ENCODE data around the gene RNF112. TPM values are rescaled to one million over a fixed set of nuclear protein-coding genes. Genes with fewer than 3 reads are reported as not detected.

The RNF112 gene
- total RNA-seq, 1 experiment from 2014 or later: 0.09 TPM

DNA sequence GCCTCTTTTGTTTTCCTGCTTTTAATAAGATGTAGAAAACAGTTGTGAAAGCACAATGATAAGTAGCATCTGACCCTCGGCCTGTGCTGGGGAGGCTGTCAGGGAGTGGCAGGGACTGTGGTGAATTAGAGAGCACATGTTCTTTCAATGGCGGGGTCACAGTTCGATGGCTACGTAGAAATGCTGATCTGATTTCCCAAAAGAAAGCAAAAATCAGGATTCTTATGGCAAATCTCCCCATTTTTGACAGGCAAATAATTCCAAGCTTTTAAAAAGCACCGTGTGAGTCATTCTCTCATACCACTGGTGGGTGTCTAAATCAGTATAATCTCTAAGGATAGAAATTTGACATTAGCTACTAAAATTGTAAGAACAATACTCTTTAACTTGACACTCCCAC is 36.9 kb upstream of the RNF112 start:
- Histone ChIP-seq H3K36me3 (ENCODE audit: insufficient read depth, low read length, poor library complexity, severe bottlenecking) (no peaks in the 10 kb centered on the region), H3K27me3 (replicated peaks; ENCODE audit: insufficient read depth, low read depth, low read length, poor library complexity) (no peaks in the 10 kb centered on the region), H3K9me3 (ENCODE audit: low read depth, low read length, poor library complexity, severe bottlenecking) (no peaks in the 10 kb centered on the region), H3K4me1 (ENCODE audit: insufficient read depth, low read length, poor library complexity, severe bottlenecking) (peaks cover 4% of the 10 kb centered on the region), H3K4me3 (ENCODE audit: low read depth, low read length, poor library complexity, severe bottlenecking) (no peak overlapping the region), H3K27ac (ENCODE audit: low read depth, low read length, poor library complexity, severe bottlenecking) (no peak overlapping the region)
- intact Hi-C loops (cut with micrococcal nuclease; ENCODE audit: unreplicated experiment): no loop called here
- TF ChIP-seq EZH2 (IDR thresholded peaks at IDR 0.05; ENCODE audit: borderline replicate concordance, low read depth, low read length, poor library complexity, severe bottlenecking) (no peak), CTCF (conservative IDR thresholded peaks at IDR 0.05; ENCODE audit: low read depth, low read length) (no peak)
- POLR2A ChIA-PET (ENCODE audit: low non-redundant PET): interaction anchor here (0.6 to 0.7 kb wide), 2 partner anchors 18 to 27 kb away, joined by 3 read pairs; no protein-coding TSS in a partner anchor
- CTCF ChIA-PET: no interaction called here
- DNase-seq (ENCODE audit: low spot score): no peak
- no TSS peak for BruUV-seq (replicated peaks)

DNA sequence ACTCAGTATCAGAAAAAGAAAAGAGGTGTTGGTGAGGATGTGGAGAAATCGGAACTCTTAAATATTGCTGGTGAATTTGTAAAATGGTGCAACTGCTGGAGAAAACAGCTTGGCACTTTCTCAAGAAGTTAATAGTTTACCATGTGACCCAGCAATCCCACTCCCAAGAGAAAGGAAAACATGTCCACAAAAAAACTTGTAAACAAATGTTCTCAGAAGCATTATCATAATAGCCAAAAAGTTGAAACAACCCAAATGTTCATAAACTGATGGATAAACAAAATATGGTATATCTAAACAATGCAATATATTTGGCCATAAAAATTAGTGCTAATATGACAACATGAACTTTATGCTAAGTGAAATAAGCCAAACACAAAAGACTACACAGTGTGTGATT is 35.3 kb upstream of the RNF112 start:
- Histone ChIP-seq H3K9me3 (ENCODE audit: low read depth, low read length, poor library complexity, severe bottlenecking) (no peaks in the 10 kb centered on the region), H3K27me3 (replicated peaks; ENCODE audit: insufficient read depth, low read depth, low read length, poor library complexity) (no peaks in the 10 kb centered on the region), H3K36me3 (ENCODE audit: insufficient read depth, low read length, poor library complexity, severe bottlenecking) (peaks cover 10% of the 10 kb centered on the region), H3K27ac (ENCODE audit: low read depth, low read length, poor library complexity, severe bottlenecking) (no peak overlapping the region), H3K4me1 (ENCODE audit: insufficient read depth, low read length, poor library complexity, severe bottlenecking) (peaks cover 4% of the 10 kb centered on the region), H3K4me3 (ENCODE audit: low read depth, low read length, poor library complexity, severe bottlenecking) (no peak overlapping the region)
- ChIA-PET POLR2A (ENCODE audit: low non-redundant PET) (no interaction called here), CTCF (no interaction called here)
- no TSS peak for BruUV-seq (replicated peaks)
- DNase-seq (ENCODE audit: low spot score): no peak
- TF ChIP-seq CTCF (conservative IDR thresholded peaks at IDR 0.05; ENCODE audit: low read depth, low read length) (no peak), EZH2 (IDR thresholded peaks at IDR 0.05; ENCODE audit: borderline replicate concordance, low read depth, low read length, poor library complexity, severe bottlenecking) (no peak)
- intact Hi-C loops (cut with micrococcal nuclease; ENCODE audit: unreplicated experiment): loop anchor here (5.0 kb wide), 1 partner anchor 72 kb away; no protein-coding TSS in a partner anchor

DNA sequence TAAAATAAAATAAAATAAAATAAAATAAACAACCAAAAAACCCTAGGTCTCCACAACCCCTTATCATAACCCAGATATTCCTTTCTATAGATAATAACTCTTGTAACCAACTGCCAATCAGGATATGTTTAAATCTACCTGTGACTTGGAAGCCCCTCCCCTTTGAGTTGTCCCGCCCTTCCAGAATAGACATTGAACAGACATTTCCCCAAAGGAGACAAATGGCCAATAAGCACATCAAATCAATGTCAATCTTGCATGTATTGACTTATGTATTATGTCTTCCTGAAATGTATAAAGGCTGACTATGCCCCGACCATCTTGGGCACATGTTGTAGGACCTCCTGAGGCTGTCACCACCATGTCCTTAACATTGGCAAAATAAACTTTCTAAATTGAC is 34.2 kb upstream of the RNF112 start:
- no peaks in the 10 kb centered on the region for H3K27me3 ChIP-seq (replicated peaks; ENCODE audit: insufficient read depth, low read depth, low read length, poor library complexity)
- ChIA-PET POLR2A (ENCODE audit: low non-redundant PET) (interaction anchor here (1.7 kb wide), 1 partner anchor 10 kb away, joined by 8 read pairs; the partner anchor contains the start of gene MFAP4), CTCF (no interaction called here)
- DNase-seq (ENCODE audit: low spot score): no peak
- H3K9me3 ChIP-seq (ENCODE audit: low read depth, low read length, poor library complexity, severe bottlenecking): no peaks in the 10 kb centered on the region
- TF ChIP-seq CTCF (conservative IDR thresholded peaks at IDR 0.05; ENCODE audit: low read depth, low read length): no peak
- TF ChIP-seq EZH2 (IDR thresholded peaks at IDR 0.05; ENCODE audit: borderline replicate concordance, low read depth, low read length, poor library complexity, severe bottlenecking): no peak
- H3K4me1 ChIP-seq (ENCODE audit: insufficient read depth, low read length, poor library complexity, severe bottlenecking): peaks cover 4% of the 10 kb centered on the region
- peak overlapping the region; percentile 94 for H3K27ac ChIP-seq (ENCODE audit: low read depth, low read length, poor library complexity, severe bottlenecking)
- peak overlapping the region; percentile 68 for H3K4me3 ChIP-seq (ENCODE audit: low read depth, low read length, poor library complexity, severe bottlenecking)
- no TSS peak for BruUV-seq (replicated peaks)
- intact Hi-C loops (cut with micrococcal nuclease; ENCODE audit: unreplicated experiment): loop anchor here (5.0 kb wide), 1 partner anchor 70 kb away; no protein-coding TSS in a partner anchor
- H3K36me3 ChIP-seq (ENCODE audit: insufficient read depth, low read length, poor library complexity, severe bottlenecking): peaks cover 21% of the 10 kb centered on the region

All from A673 (cell line).